ENCODE results near the gene CDH20. TPM values are rescaled to one million over a fixed set of nuclear protein-coding genes. Genes with fewer than 3 reads are reported as not detected.

The CDH20 gene
- polyA plus RNA-seq, 1 donor (not counting 4 experiments of a cell fraction or from before 2014, with no cell fraction given) = not detected

GRCh38 chr18:61426492-61427053, 93.3 kb downstream of the CDH20 start:
- H3K4me3 ChIP-seq (ENCODE audit: control insufficient read depth in 2 of 3, extremely low read depth in 1 of 3, insufficient read depth in 2 of 3, low read depth in 1 of 3, low read length in 3 of 3) = no peak overlapping the region

DNA sequence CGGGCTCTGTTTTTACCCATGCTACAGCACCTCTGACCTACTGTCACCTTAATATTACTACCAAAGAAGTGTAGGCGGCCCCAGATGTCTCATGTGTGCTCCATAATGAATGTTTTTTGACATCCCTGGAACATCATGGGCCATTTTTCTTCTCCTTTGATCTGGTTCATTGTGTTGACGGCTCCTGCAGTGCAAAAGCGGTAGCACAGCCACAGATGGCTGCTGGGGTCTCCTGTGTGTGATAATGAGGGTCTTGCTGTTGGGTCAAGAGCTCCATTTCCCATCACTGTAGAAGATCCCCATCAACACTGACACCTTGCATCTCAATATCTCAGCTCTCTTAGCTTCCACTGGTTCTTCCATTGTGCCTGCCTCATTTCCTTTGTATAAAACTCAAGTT, 95.0 kb downstream of the CDH20 start:
- no peak overlapping the region for H3K4me2 ChIP-seq (ENCODE audit: control insufficient read depth, extremely low read depth, insufficient read depth, low read depth, low read length)
- H3K9me3 ChIP-seq (ENCODE audit: control insufficient read depth, low read depth, low read length) = no peaks in the 10 kb centered on the region
- no peaks in the 10 kb centered on the region for H4K20me1 ChIP-seq (ENCODE audit: control insufficient read depth, extremely low read depth, insufficient read depth, low read length)
- dilution Hi-C loops (cut with MboI; ENCODE audit: extremely low pct_ligation_motif_present, low sequenced_read_pairs) = no loop called here
- no peak overlapping the region for H2AFZ ChIP-seq (ENCODE audit: control insufficient read depth, low read length)
- TF ChIP-seq CTCF (optimal IDR thresholded peaks at IDR 0.05 in 1 of 3, IDR thresholded peaks at IDR 0.05 in 1 of 3, conservative IDR thresholded peaks at IDR 0.05 in 1 of 3; ENCODE audit: extremely low read depth in 1 of 3, insufficient read depth in 2 of 3, low read length in 3 of 3) (no peak), EZH2 (IDR thresholded peaks at IDR 0.05; ENCODE audit: low read length) (no peak)
- no peak overlapping the region for H3K9ac ChIP-seq (ENCODE audit: control insufficient read depth, extremely low read depth, insufficient read depth, low read length)
- H3K4me3 ChIP-seq (ENCODE audit: control insufficient read depth in 2 of 3, extremely low read depth in 1 of 3, insufficient read depth in 2 of 3, low read depth in 1 of 3, low read length in 3 of 3) = no peak overlapping the region
- no peaks in the 10 kb centered on the region for H3K36me3 ChIP-seq (ENCODE audit: control insufficient read depth in 2 of 2, extremely low read depth in 1 of 2, insufficient read depth in 2 of 2, low read length in 2 of 2)
- FAIRE-seq = no peak
- no peaks in the 10 kb centered on the region for H3K4me1 ChIP-seq (ENCODE audit: control insufficient read depth, extremely low read depth, insufficient read depth, low read length)
- H3K27me3 ChIP-seq (ENCODE audit: control insufficient read depth, extremely low read depth, insufficient read depth, low read length) = no peaks in the 10 kb centered on the region
- H3K9me1 ChIP-seq (ENCODE audit: control insufficient read depth, extremely low read depth, insufficient read depth, low read length) = no peaks in the 10 kb centered on the region
- no peak for DNase-seq (ENCODE audit: low read depth, low spot score)
- no peaks in the 10 kb centered on the region for H3K79me2 ChIP-seq (ENCODE audit: control insufficient read depth, insufficient read depth, low read length)
- no peak overlapping the region for H3K27ac ChIP-seq (ENCODE audit: control insufficient read depth, insufficient read depth, low read length)

More at GRCh38 chr18:61426492-61427053, 93.3 kb downstream of the CDH20 start:
- FAIRE-seq = no peak
- Histone ChIP-seq H3K9me3 (ENCODE audit: control insufficient read depth, low read depth, low read length) (no peaks in the 10 kb centered on the region), H2AFZ (ENCODE audit: control insufficient read depth, low read length) (no peak overlapping the region), H3K27ac (ENCODE audit: control insufficient read depth, insufficient read depth, low read length) (no peak overlapping the region), H3K79me2 (ENCODE audit: control insufficient read depth, insufficient read depth, low read length) (no peaks in the 10 kb centered on the region), H3K9ac (ENCODE audit: control insufficient read depth, extremely low read depth, insufficient read depth, low read length) (no peak overlapping the region), H4K20me1 (ENCODE audit: control insufficient read depth, extremely low read depth, insufficient read depth, low read length) (no peaks in the 10 kb centered on the region), H3K9me1 (ENCODE audit: control insufficient read depth, extremely low read depth, insufficient read depth, low read length) (no peaks in the 10 kb centered on the region), H3K27me3 (ENCODE audit: control insufficient read depth, extremely low read depth, insufficient read depth, low read length) (no peaks in the 10 kb centered on the region), H3K36me3 (ENCODE audit: control insufficient read depth in 2 of 2, extremely low read depth in 1 of 2, insufficient read depth in 2 of 2, low read length in 2 of 2) (no peaks in the 10 kb centered on the region), H3K4me2 (ENCODE audit: control insufficient read depth, extremely low read depth, insufficient read depth, low read depth, low read length) (no peak overlapping the region), H3K4me1 (ENCODE audit: control insufficient read depth, extremely low read depth, insufficient read depth, low read length) (no peaks in the 10 kb centered on the region)
- dilution Hi-C loops (cut with MboI; ENCODE audit: extremely low pct_ligation_motif_present, low sequenced_read_pairs) = no loop called here
- no peak for DNase-seq (ENCODE audit: low read depth, low spot score)
- TF ChIP-seq CTCF (optimal IDR thresholded peaks at IDR 0.05 in 1 of 3, IDR thresholded peaks at IDR 0.05 in 1 of 3, conservative IDR thresholded peaks at IDR 0.05 in 1 of 3; ENCODE audit: extremely low read depth in 1 of 3, insufficient read depth in 2 of 3, low read length in 3 of 3) (no peak), EZH2 (IDR thresholded peaks at IDR 0.05; ENCODE audit: low read length) (no peak)
